Left lung (tissue), 10 donors: ENCODE measurements around the gene PIM2. TPM values are rescaled to one million over a fixed set of nuclear protein-coding genes. Genes with fewer than 3 reads are reported as not detected.

ENCODE experiments used
- ATAC-seq: fragments of 200-7000 bp; cut with Tn5 transposase; one replicate; pipeline ENCODE4 v1.9.1; 2020; ENCODE audit warnings: moderate library complexity
- DNase-seq, 4 donors: peaks; one replicate each; pipeline ENCODE4 v3.0.0-alpha.2; 2013 to 2020
- H3K27ac ChIP-seq, 2 donors: fragments of 200-600 bp; sonication (generic) in 1 of 2; one replicate each; pipeline versions ENCODE4 v1.5.0 to v1.8.0; 2020 to 2021
- H3K27me3 ChIP-seq, 2 donors: fragments of 200-600 bp; sonication (generic) in 1 of 2; one replicate each; pipeline versions ENCODE4 v1.5.0 to v1.8.0; 2020 to 2021
- H3K36me3 ChIP-seq, 2 donors: fragments of 200-600 bp; sonication (generic) in 1 of 2; one replicate each; pipeline versions ENCODE4 v1.5.0 to v1.8.0; 2020 to 2021
- H3K4me1 ChIP-seq, 2 donors: fragments of 200-600 bp; one replicate each; pipeline ENCODE4 v1.8.0; 2021
- H3K4me3 ChIP-seq, 2 donors: fragments of 200-600 bp; sonication (generic) in 1 of 2; one replicate each; pipeline versions ENCODE4 v1.5.0 to v1.8.0; 2020 to 2021; ENCODE audit warnings: mild to moderate bottlenecking in 1 of 2
- H3K9me3 ChIP-seq, 2 donors: fragments of 200-600 bp; sonication (generic) in 1 of 2; one replicate each; pipeline versions ENCODE4 v1.5.0 to v1.8.0; 2020 to 2021
- CTCF ChIP-seq, 2 donors: fragments of 200-600 bp; sonication (generic) in 1 of 2; IDR thresholded peaks; one replicate each; pipeline versions ENCODE4 v1.5.0 to v1.8.0; 2021; ENCODE audit warnings: antibody characterized with exemption in 2 of 2
- intact Hi-C, 2 donors: fragments of 100-400 bp; cut with DNase I; formaldehyde crosslinking; loops; one replicate each; pipeline versions ENCODE4 v1.11.2 to v1.14.2; 2022
- polyA plus RNA-seq, 6 donors: library from polyadenylated mRNA; unstranded; fragments of 120-200 nt; gene quantifications; one replicate each; pipeline ENCODE4 v1.2.1, GENCODE V29; 2013; ENCODE audit not compliant: insufficient read length in 6 of 6
- total RNA-seq, 2 donors: library from RNA; stranded (reverse); fragmentation: NEBNext Ultra II Directional; extraction: Animal tissue kit (Norgen Biotek cat#: 25700); gene quantifications; one replicate each; pipeline ENCODE4 v1.2.1, GENCODE V29; 2021
- donor health status: DM: no; HTN: yes; CAD: no.
- donor health status: DM: no; HTN: no; CAD: no.

Gene PIM2
- total and polyA plus RNA-seq, 8 donors, result 4.6 to 17.7 (median 5.8) TPM

GRCh38 chrX:48956728-48957414, 38.0 kb upstream of the PIM2 start:
- intact Hi-C loops, result no loop called here
- H3K27ac ChIP-seq, result peak overlapping the region; percentile 19 to 99
- peaks cover 0 to 50% of the 10 kb centered on the region in 2 donors for H3K4me1 ChIP-seq
- H3K9me3 ChIP-seq, result no peaks in the 10 kb centered on the region
- no peaks in the 10 kb centered on the region for H3K27me3 ChIP-seq
- peak overlapping the region; percentile 50 to 61 for H3K4me3 ChIP-seq
- DNase-seq (peak in 1 of 4 donors; percentile 82), ATAC-seq (no peak)
- TF ChIP-seq CTCF (IDR thresholded peaks at IDR 0.05), result no peak
- H3K36me3 ChIP-seq, result peaks cover 0 to 4% of the 10 kb centered on the region in 2 donors

DNA sequence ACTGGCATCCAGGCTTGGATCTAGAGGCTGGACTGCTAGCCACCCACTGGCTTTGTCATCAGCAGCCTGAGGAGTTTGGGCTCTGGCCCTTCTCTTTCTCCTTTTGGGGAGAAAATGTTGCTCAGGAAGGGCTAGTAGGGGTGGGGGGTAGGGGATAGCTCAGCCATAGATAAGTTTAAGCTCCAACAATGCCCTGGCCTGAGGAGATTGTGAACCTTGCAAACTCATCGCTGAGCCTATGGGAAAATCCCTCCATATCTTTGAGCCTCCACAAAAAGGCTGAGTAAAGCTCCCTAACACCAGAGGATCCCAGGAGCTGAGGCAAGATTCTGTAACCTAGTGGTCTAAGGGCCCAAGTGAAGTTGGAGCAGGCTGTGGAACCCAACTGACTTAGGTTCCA, 29.8 kb upstream of the PIM2 start:
- DNase-seq (no peak), ATAC-seq (no peak)
- H3K9me3 ChIP-seq, result no peaks in the 10 kb centered on the region
- H3K27ac ChIP-seq, result no peak overlapping the region
- peaks cover 0 to 13% of the 10 kb centered on the region in 2 donors for H3K4me1 ChIP-seq
- no peak overlapping the region for H3K4me3 ChIP-seq
- no peaks in the 10 kb centered on the region for H3K27me3 ChIP-seq
- intact Hi-C loops, result no loop called here
- no peak for TF ChIP-seq CTCF (IDR thresholded peaks at IDR 0.05)
- peaks cover 0 to 5% of the 10 kb centered on the region in 2 donors for H3K36me3 ChIP-seq

DNA sequence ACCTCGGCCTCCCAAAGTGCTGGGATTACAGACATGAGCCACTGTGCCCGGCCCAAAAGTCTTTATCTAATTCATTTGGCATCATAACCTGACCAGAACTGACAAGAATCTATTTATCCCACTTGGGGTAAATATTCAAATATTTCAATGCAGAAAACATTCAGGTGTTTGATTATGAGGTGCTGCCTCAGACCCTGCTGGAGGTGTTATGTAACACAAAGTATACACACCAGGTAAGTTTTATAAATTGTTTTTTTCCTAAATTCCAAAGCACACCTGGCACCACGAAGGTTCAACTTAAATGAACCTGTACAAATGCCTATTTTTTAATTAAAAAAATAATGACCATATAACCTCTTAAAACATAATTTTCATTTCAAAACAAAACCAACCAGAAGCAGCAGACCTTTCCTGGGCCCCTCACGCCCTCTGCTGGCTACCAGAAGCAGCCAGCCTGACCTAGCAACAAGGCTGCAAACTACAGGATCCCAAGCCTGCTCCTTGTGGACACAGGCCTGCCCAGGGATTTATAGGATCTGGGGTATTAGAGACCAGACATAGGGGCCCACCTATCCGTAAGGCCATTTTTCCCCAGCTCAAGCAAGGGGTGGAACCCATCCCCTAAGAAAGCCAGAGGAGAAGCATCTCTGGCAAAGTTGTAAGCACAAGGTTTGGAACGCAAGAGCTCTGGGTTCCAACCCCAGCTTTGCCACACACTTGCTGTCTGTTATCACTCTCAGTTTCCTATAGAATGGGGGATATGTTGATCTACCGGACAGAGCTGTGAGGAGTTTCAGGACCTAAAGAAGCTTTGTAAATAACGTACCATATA, 26.9 kb upstream of the PIM2 start:
- H3K27me3 ChIP-seq, result no peaks in the 10 kb centered on the region
- H3K36me3 ChIP-seq, result peaks cover 0 to 10% of the 10 kb centered on the region in 2 donors
- ATAC-seq (peak; percentile 86), DNase-seq (peak; percentile 39 to 80 (median 52))
- peaks cover 0 to 8% of the 10 kb centered on the region in 2 donors for H3K4me1 ChIP-seq
- peak; percentile 64 to 66 for TF ChIP-seq CTCF (IDR thresholded peaks at IDR 0.05)
- H3K9me3 ChIP-seq, result no peaks in the 10 kb centered on the region
- no peak overlapping the region for H3K4me3 ChIP-seq
- intact Hi-C loops, result no loop called here
- no peak overlapping the region for H3K27ac ChIP-seq

DNA sequence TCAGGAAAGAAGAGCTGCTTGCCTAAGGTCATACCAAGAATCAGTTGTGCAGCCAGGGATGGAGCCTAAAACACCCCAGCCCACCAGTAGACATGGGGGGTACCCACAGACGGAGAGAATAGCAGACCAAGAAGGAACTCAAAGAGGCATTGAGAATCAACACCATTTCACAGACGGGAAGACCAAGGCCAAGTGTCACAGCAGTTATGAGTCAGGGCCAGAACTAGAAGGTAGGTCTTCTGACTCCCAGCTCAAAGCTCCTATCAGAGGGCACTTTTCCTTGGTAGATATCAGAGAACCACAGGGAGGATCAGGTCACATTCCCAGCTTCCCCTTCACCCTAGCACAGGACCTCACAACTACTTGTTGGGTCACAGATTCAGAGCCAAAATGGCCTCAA, 24.1 kb upstream of the PIM2 start:
- intact Hi-C loops, result no loop called here
- DNase-seq (no peak), ATAC-seq (no peak)
- peaks cover 0 to 34% of the 10 kb centered on the region in 2 donors for H3K4me1 ChIP-seq
- H3K27me3 ChIP-seq, result no peaks in the 10 kb centered on the region
- no peak overlapping the region for H3K4me3 ChIP-seq
- no peaks in the 10 kb centered on the region for H3K9me3 ChIP-seq
- H3K27ac ChIP-seq, result no peak overlapping the region
- TF ChIP-seq CTCF (IDR thresholded peaks at IDR 0.05), result no peak
- H3K36me3 ChIP-seq, result peaks cover 0 to 4% of the 10 kb centered on the region in 2 donors

DNA sequence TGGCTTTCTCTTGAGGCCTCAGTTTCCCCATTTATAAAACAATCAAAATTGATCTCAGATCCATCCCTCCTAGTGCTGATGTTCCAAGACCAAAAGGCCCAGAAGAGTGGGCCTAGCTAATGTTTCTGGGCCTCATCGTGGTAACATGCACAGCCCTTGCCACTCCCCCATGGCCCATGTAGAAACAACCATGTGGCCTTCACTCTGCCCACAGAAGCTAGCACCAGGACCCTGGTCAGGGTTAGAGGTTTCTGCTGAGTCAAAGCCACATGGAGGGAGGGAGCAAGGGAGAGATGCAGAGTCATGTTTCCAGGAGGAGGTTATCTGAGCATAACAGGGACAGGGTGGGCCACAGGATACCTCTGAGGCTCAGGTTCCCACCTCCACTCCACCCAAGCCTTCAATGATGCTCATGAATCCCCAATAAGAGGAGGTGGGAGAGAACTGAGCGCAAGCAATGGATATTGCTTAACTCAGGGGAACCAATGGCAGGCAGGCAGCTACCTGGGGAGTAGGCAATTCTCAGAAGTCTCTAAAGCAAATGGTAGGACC, 21.7 kb upstream of the PIM2 start:
- Histone ChIP-seq H3K4me3 (no peak overlapping the region), H3K9me3 (no peaks in the 10 kb centered on the region), H3K4me1 (peaks cover 4 to 57% of the 10 kb centered on the region in 2 donors), H3K27me3 (no peaks in the 10 kb centered on the region), H3K27ac (peak overlapping the region in 1 of 2 donors; percentile 93), H3K36me3 (peaks cover 0 to 4% of the 10 kb centered on the region in 2 donors)
- intact Hi-C loops, result no loop called here
- TF ChIP-seq CTCF (IDR thresholded peaks at IDR 0.05), result no peak
- ATAC-seq (no peak), DNase-seq (no peak)
